GM23248 (cell line): Measurements from ENCODE around the gene NOS1AP.

Experiments
- EZH2 ChIP-seq: fragments of 200-600 bp; sonication (generic); IDR thresholded peaks from 2 replicates; pipeline ENCODE4 v1.6.1; 2018; ENCODE audit warnings: antibody characterized with exemption, mild to moderate bottlenecking; ENCODE audit not compliant: insufficient read depth, poor library complexity, severe bottlenecking
- EZH2phosphoT487 ChIP-seq: fragments of 200-600 bp; sonication (generic); IDR thresholded peaks from 2 replicates; pipeline ENCODE4 v1.6.1; 2018; ENCODE audit warnings: antibody characterized with exemption, moderate library complexity, mild to moderate bottlenecking, low read depth; ENCODE audit not compliant: insufficient read depth

GRCh38 chr1:162206300-162206699 is 136.8 kb downstream of the NOS1AP start:
- no peak for TF ChIP-seq EZH2phosphoT487
- TF ChIP-seq EZH2, result no peak
